Uterus (tissue), 2 donors: ENCODE data around the gene GRM8.

ENCODE experiments used
- CTCF ChIP-seq, 4 experiments: fragments of 200-600 bp in 2 of 4; fragments of 450-650 bp in 2 of 4; sonication (generic) in 2 of 4; IDR thresholded peaks; one replicate each; pipeline ENCODE4 v1.5.1; 2016 to 2019; ENCODE audit warnings: antibody characterized with exemption in 4 of 4, mild to moderate bottlenecking in 2 of 4, moderate library complexity in 1 of 4
- POLR2A ChIP-seq, 2 donors: fragments of 450-650 bp; IDR thresholded peaks; one replicate each; pipeline ENCODE4 v1.6.1; 2016; ENCODE audit warnings: antibody characterized with exemption in 2 of 2, mild to moderate bottlenecking in 1 of 2, moderate library complexity in 1 of 2

GRCh38 chr7:126483972-126484371 lies 768.8 kb downstream of the GRM8 start:
- no peak for TF ChIP-seq CTCF (IDR thresholded peaks at IDR 0.05)
- TF ChIP-seq POLR2A (IDR thresholded peaks at IDR 0.05): no peak
